ENCODE measurements around the gene KIF9. TPM values are rescaled to one million over a fixed set of nuclear protein-coding genes. Genes with fewer than 3 reads are reported as not detected.
A peak's percentile ranks its signal among the peaks of the same experiment; 100 is the strongest.
"Not testable (repeated sequence)": the region's sequence is repeated elsewhere in the genome, so short reads cannot be mapped to it uniquely, and the experiment has no call there.

The KIF9 gene
- total RNA-seq, 1 experiment from 2014 or later: 7.1 TPM

GRCh38 chr3:47296562-47297302 lies 14.1 kb upstream of the KIF9 start:
- no peak for DNase-seq (ENCODE audit: low read depth)
- in situ Hi-C loops (cut with HindIII; ENCODE audit: low pct_unique_long_range_greater_than_20kb, low sequenced_read_pairs): no loop called here

- no peak for DNase-seq (ENCODE audit: low read depth)
- in situ Hi-C loops (cut with HindIII; ENCODE audit: low pct_unique_long_range_greater_than_20kb, low sequenced_read_pairs): no loop called here
Observed at GRCh38 chr3:47295976-47296375, 13.4 kb upstream of the KIF9 start.

DNA sequence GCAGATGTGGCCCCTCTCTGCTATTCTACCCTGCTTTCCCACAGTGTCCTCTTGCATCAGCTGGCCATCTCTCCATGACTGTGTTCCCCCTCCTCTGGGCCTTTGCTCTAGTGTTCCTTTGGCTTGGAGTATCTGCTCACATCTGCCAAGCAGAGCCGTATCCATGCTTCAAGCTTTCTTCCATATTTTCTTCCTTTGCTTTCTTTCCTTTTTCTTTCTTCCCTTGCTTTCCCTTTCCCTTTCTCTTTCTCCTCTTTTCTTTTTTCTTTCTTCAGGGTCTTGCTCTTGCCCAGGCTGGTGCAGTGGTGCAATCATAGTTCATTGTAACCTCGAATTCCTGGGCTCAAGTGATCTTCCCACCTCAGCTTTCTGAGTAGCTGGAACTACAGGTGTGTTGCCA lies 12.7 kb upstream of the KIF9 start:
- in situ Hi-C loops (cut with HindIII; ENCODE audit: low pct_unique_long_range_greater_than_20kb, low sequenced_read_pairs): no loop called here

DNA sequence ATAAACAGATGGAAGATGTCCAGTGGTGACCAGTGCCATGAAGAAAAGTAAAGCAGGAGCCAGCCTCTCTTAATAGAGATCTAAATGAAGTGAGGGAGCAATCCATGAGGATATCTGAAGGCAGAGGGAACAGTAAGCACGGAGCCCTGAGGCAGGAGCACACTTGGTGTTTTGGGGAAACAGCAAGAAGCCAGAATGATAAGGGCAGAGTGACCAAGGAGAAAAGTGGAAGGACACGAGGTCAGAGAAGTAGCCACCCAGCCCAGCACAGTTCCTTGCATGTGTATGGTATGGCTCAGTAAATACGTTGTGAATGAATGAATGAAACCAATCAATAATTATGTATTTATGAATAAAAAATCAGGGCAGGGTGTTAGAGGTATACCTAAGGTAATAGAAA lies 11.8 kb upstream of the KIF9 start:
- in situ Hi-C loops (cut with HindIII; ENCODE audit: low pct_unique_long_range_greater_than_20kb, low sequenced_read_pairs): no loop called here
- DNase-seq (ENCODE audit: low read depth): no peak

More for the DNA sequence above, 12.7 kb upstream of the KIF9 start:
- no peak for DNase-seq (ENCODE audit: low read depth)

DNA sequence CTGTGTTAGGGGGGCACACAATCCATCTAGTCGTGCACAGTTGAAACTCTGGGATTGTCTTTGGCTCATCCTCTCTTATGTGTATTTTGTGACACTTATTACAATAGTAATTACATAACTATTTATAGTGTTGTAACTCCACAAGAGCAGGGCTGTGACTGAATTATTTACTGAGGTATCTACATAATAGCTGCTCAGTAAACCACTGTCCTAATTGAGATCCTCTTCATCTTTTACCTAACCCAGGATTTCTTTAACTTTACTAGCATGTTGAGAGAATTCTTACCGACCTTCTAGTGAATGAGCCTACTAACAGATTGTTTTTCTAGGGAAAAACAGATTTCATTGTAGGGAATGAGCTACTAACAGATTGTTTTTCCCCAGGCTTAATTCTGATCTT lies 11.2 kb upstream of the KIF9 start:
- no peak for DNase-seq (ENCODE audit: low read depth)
- in situ Hi-C loops (cut with HindIII; ENCODE audit: low pct_unique_long_range_greater_than_20kb, low sequenced_read_pairs): no loop called here

DNA sequence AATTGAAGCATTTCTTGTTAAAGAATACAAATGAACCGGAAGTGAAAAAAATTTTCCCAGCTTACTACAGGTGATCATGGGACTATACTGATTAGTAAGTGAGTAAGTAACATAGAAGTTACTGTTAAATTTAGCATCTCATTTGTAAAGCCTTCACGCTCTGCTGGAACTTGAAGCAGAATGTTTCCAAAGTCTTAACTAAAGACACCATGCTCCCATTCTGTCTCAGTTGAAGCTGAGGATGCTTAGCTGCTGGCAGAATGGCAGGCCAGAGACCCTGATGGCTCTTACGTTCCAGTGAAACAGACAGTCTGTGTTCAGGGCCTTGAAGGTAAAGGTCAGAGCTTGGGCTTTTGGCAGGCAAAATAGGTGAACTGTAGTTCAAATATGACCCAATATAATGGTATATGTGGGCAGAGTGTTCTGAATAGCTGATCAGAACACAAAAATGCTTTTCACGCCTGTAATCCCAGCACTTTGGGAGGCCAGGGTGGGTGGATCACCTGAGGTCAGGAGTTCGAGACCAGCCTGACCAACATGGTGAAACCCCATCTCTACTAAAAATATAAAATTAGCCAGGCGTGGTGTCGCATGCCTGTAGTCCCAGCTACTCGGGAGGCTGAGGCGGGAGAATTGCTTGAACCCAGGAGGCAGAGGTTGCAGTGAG lies 9.3 kb upstream of the KIF9 start:
- DNase-seq (ENCODE audit: low read depth); in situ Hi-C loops (cut with HindIII; ENCODE audit: low pct_unique_long_range_greater_than_20kb, low sequenced_read_pairs): not testable (repeated sequence)

DNA sequence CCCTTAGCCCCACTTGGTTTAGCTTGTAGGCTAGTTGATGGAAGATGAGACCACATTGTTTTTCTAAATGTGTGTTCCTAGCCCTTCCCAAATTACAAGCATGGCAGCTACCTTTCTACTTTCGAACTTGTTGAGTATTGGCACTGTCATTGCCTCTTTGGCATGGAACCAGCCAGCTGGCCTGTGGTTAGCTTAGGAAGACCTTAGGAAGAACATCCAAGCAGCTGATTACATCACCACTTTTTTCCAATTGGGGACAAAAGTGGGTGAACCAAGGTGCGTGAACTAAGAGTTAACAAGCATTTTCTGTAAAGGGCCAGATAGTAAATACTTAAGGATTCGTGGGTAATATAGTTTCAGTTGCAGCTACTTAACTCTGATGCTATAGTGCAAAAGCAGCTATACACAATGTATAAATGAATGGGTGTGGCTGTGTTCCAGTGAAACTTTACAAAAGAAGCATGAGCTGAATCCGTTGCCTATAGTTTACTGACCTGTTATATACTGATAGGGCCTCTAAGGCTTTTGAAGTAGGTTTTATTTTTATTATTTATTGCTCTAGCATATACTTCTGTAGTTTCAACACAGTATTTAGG lies 8.7 kb upstream of the KIF9 start:
- in situ Hi-C loops (cut with HindIII; ENCODE audit: low pct_unique_long_range_greater_than_20kb, low sequenced_read_pairs): no loop called here
- DNase-seq (ENCODE audit: low read depth): no peak

DNA sequence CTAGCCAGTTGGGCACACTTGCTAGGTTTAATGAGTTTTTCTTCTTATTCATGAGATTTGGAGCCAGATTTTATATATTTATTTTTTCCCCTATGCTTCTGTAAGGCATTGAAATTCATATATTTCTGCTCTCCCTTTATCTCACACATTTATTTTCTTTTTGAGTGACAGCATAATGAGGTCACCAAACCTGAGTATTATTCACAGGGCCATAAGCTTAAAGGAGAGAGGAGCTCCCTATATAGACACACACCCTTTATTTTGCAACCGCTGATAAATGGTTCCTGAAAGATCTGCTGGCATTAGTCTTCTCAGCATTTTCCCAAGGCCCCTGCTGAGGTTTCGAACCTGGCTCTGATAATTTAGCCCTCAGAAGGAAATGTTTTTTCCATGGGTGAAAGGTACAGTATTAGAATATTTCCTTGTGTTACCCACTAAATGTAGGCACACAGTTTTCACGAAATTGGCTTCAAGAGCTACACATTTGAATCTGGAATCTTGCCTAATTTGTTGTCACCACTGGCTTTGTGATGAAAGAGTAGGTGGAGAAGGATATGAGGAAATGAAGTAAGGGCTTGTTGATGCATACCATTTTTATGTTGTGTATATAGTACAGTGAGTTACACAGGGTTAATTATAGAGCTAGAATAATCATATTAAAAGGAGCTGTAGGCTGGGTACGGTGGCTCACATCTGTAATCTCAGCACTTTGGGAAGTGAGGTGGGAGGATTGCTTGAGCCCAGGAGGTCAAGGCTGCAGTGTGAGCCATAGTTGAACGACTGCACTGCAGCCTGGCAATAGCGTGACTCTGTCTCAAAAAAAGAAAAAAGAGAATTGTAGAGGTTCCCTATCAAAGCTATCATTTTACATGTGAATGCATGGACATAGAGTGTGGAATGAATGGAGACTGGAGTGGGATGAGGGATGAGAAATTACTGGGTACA lies 6.6 kb upstream of the KIF9 start:
- no peak for DNase-seq (ENCODE audit: low read depth)
- in situ Hi-C loops (cut with HindIII; ENCODE audit: low pct_unique_long_range_greater_than_20kb, low sequenced_read_pairs): no loop called here

DNA sequence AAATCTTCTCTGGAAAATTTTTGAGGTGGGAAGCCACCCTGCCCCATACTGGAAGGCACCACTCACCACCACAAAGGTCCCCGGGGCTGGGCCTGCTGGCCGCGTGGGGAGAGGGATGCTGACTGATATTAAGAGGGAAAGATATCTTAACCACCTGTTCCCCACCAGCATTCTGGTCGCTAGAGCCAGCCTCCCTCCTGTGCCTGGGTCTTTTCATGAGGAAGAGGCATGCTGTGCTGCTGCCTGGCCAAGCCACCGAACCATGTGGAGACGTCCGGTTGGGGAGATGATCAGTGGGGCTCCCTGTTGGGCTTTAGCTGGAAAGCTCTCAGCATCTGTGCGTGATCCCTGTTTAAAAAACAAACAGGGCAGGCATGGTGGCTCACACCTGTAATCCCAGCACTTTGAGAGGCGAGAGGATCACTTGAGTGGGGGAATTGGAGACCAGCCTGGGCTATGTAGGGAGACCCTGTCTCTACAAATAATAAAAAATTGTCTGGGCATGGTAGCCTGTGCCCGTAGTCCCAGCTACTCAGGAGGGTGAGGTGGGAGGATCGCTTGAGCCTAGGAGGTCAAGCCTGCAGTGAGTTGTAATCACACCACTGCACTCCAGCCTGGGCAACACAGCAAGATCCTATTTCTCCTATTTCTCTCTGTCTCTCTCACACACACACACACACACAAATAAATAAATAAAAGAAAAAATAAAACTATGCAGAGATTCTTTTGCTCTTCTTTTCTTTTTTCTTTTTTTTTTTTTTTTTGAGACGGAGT lies 1.2 kb upstream of the KIF9 start:
- in situ Hi-C loops (cut with HindIII; ENCODE audit: low pct_unique_long_range_greater_than_20kb, low sequenced_read_pairs): no loop called here
- DNase-seq (ENCODE audit: low read depth): peak; percentile 2

- DNase-seq (ENCODE audit: low read depth): peak; percentile 12
- in situ Hi-C loops (cut with HindIII; ENCODE audit: low pct_unique_long_range_greater_than_20kb, low sequenced_read_pairs): no loop called here
Observed at GRCh38 chr3:47283193-47283537, 566 bp upstream of the KIF9 start.

- in situ Hi-C loops (cut with HindIII; ENCODE audit: low pct_unique_long_range_greater_than_20kb, low sequenced_read_pairs): no loop called here
- DNase-seq (ENCODE audit: low read depth): no peak
Observed at GRCh38 chr3:47280519-47280918, 2.1 kb downstream of the KIF9 start.

- in situ Hi-C loops (cut with HindIII; ENCODE audit: low pct_unique_long_range_greater_than_20kb, low sequenced_read_pairs): no loop called here
- DNase-seq (ENCODE audit: low read depth): no peak
Observed at GRCh38 chr3:47276558-47276957, 6.0 kb downstream of the KIF9 start.

- in situ Hi-C loops (cut with HindIII; ENCODE audit: low pct_unique_long_range_greater_than_20kb, low sequenced_read_pairs): no loop called here
- DNase-seq (ENCODE audit: low read depth): no peak
Observed at GRCh38 chr3:47274652-47275051, 7.9 kb downstream of the KIF9 start.

GRCh38 chr3:47273564-47273963 lies 9.0 kb downstream of the KIF9 start:
- in situ Hi-C loops (cut with HindIII; ENCODE audit: low pct_unique_long_range_greater_than_20kb, low sequenced_read_pairs): no loop called here
- DNase-seq (ENCODE audit: low read depth): no peak

- DNase-seq (ENCODE audit: low read depth): no peak
- in situ Hi-C loops (cut with HindIII; ENCODE audit: low pct_unique_long_range_greater_than_20kb, low sequenced_read_pairs): no loop called here
Observed at GRCh38 chr3:47270526-47270925, 12.1 kb downstream of the KIF9 start.

DNA sequence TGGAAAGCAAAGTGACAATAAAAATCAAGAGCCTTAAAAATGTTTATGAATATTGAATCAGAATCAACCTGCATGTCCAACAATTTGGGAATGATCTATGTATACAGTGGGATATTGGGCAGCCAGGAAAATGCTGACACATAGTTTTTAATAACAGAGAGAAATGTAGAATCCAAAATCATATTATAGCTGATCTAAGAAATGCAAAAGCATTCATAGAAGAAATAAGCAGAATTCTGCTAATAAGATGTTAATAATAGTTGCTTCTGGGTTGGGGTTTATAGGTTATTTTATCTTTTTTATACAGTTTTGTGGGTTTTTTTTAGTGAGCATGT lies 15.1 kb downstream of the KIF9 start:
- in situ Hi-C loops (cut with HindIII; ENCODE audit: low pct_unique_long_range_greater_than_20kb, low sequenced_read_pairs): no loop called here
- no peak for DNase-seq (ENCODE audit: low read depth)

- in situ Hi-C loops (cut with HindIII; ENCODE audit: low pct_unique_long_range_greater_than_20kb, low sequenced_read_pairs): no loop called here
- peak; percentile 19 for DNase-seq (ENCODE audit: low read depth)
Observed at GRCh38 chr3:47266709-47267489, 15.7 kb downstream of the KIF9 start.

All from Caki2 (cell line).